Gastroesophageal sphincter (tissue), 3 donors: ENCODE results near the gene MGRN1.

Source experiments
- CTCF ChIP-seq, 4 experiments: fragments of 200-600 bp in 2 of 4; fragments of 450-650 bp in 2 of 4; sonication (generic) in 1 of 4; IDR thresholded peaks; one replicate each; pipeline ENCODE4 v1.5.1; 2017 to 2019; ENCODE audit warnings: antibody characterized with exemption in 4 of 4, mild to moderate bottlenecking in 2 of 4, moderate library complexity in 2 of 4
- POLR2A ChIP-seq, 2 donors: fragments of 450-650 bp; IDR thresholded peaks; one replicate each; pipeline ENCODE4 v1.6.1; 2017; ENCODE audit warnings: antibody characterized with exemption in 2 of 2, mild to moderate bottlenecking in 2 of 2, moderate library complexity in 1 of 2
- POLR2AphosphoS5 ChIP-seq: sonication (generic); formaldehyde crosslinking; IDR thresholded peaks from one replicate; pipeline ENCODE4 v1.6.1; 2017; ENCODE audit warnings: antibody characterized with exemption

DNA sequence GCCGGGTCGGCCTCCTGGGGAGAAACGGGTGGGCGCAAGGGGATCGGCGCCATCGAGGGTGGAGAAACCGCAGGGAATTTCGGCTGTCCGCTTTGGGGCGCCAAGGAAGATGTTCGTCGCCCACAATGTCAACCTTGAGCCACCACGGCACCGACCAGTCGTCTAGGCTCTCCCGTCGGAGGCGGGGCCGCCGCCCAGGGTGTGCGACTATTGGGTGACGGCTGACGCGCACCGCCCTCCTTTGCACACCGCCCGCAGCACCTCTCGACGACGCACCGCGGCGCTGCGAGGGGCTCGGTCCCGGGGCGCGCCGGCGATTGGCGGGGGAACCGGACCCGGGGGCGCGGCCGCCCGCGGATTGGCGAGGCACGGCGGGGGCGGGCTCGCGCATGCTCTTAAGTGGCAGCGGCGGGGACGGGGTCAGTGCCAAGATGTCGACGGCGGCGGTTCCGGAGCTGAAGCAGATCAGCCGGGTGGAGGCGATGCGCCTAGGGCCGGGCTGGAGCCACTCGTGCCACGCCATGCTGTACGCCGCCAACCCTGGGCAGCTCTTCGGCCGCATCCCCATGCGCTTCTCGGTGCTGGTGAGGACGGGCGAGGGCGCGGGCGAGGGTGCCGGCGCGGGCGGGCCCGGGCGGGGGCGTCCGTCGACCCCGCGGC, 68.8 kb downstream of the MGRN1 start, which contains the start of gene NUDT16L1:
- peak in 3 of 4 experiments; percentile 51 to 56 (median 52) for TF ChIP-seq CTCF (IDR thresholded peaks at IDR 0.05)
- TF ChIP-seq POLR2AphosphoS5 = peak; percentile 67
- peak; percentile 63 to 66 for TF ChIP-seq POLR2A (IDR thresholded peaks at IDR 0.05)
